ACHN (cell line): ENCODE data around the gene DCPS.
"Not testable (repeated sequence)": the region's sequence is repeated elsewhere in the genome, so short reads cannot be mapped to it uniquely, and the experiment has no call there.

Experiments
- DNase-seq: peaks from one replicate; pipeline ENCODE4 v3.0.0-alpha.2; 2015
- in situ Hi-C: cut with HindIII; loops from 2 replicates; pipeline ENCODE4 v1.10.0; 2017; ENCODE audit warnings: low sequenced_read_pairs, low pct_ligation_motif_present, low pct_unique_long_range_greater_than_20kb

The DCPS gene

GRCh38 chr11:126387857-126388256 lies 84.0 kb downstream of the DCPS start:
- in situ Hi-C loops, result no loop called here
- DNase-seq, result no peak

GRCh38 chr11:126390272-126390867 lies 86.5 kb downstream of the DCPS start:
- in situ Hi-C loops, result no loop called here
- no peak for DNase-seq

- no peak for DNase-seq
- in situ Hi-C loops, result no loop called here
Observed at GRCh38 chr11:126391286-126391954, 87.6 kb downstream of the DCPS start.

- DNase-seq, result no peak
Observed at GRCh38 chr11:126391970-126392632, 88.2 kb downstream of the DCPS start.

GRCh38 chr11:126392633-126393013 lies 88.8 kb downstream of the DCPS start:
- in situ Hi-C loops, result no loop called here
- DNase-seq, result no peak

More at GRCh38 chr11:126391970-126392632, 88.2 kb downstream of the DCPS start:
- in situ Hi-C loops, result no loop called here

GRCh38 chr11:126393143-126393542 lies 89.3 kb downstream of the DCPS start:
- in situ Hi-C loops, result no loop called here
- DNase-seq, result no peak

- no peak for DNase-seq
- in situ Hi-C loops, result no loop called here
Observed at GRCh38 chr11:126394036-126394435, 90.2 kb downstream of the DCPS start.

GRCh38 chr11:126394634-126395072 lies 90.8 kb downstream of the DCPS start:
- in situ Hi-C loops, result not testable (repeated sequence)
- DNase-seq, result peak; percentile 36
